GM12892 (cell line): ENCODE data around the gene DLG2.

Experiments used
- POLR2A ChIP-seq: IDR thresholded peaks from 2 replicates; pipeline ENCODE4 v1.6.1; 2011; ENCODE audit warnings: low read depth, low read length, control low read depth
- POLR2AphosphoS5 ChIP-seq: IDR thresholded peaks from 2 replicates; pipeline ENCODE4 v1.6.1; 2011; ENCODE audit warnings: low read depth, low read length, control low read depth

DNA sequence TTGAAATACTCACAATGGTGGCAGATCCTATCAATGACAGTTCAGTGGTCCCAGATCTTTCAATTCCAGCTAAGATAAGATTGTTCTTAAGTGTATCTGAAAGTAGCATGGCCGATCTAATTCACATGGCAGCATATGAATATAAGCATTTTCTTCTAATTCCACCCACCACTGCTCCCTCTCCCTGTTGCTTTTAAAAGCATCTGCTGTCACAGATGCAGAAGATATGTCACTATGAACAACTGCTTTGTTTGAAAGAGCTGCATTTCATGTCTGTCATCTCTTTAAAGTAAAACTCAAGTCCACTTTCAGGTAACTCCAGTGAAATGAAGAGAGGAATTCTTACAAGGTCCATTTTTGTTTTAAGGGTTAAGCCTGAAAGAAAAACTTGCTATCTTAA, 1044.0 kb downstream of the DLG2 start:
- no peak for TF ChIP-seq POLR2A
- TF ChIP-seq POLR2AphosphoS5 = no peak
